Suprapubic skin (tissue), 3 donors: ENCODE data around the gene LRBA.

Source experiments
- EP300 ChIP-seq: sonication (generic); formaldehyde crosslinking; IDR thresholded peaks from one replicate; pipeline ENCODE4 v1.6.1; 2017; ENCODE audit warnings: antibody characterized with exemption
- POLR2A ChIP-seq, 2 donors: fragments of 450-650 bp; IDR thresholded peaks; one replicate each; pipeline ENCODE4 v1.6.1; 2017; ENCODE audit warnings: antibody characterized with exemption in 2 of 2, mild to moderate bottlenecking in 2 of 2, moderate library complexity in 2 of 2
- TF ChIP-seq, protein P1 (sequence below), 2 donors: fragments of 200-600 bp in 1 of 2; fragments of 450-650 bp in 1 of 2; sonication (generic) in 1 of 2; IDR thresholded peaks; one replicate each; pipeline ENCODE4 v1.5.1; 2016 to 2019; ENCODE audit warnings: antibody characterized with exemption in 2 of 2, mild to moderate bottlenecking in 1 of 2, moderate library complexity in 1 of 2

DNA sequence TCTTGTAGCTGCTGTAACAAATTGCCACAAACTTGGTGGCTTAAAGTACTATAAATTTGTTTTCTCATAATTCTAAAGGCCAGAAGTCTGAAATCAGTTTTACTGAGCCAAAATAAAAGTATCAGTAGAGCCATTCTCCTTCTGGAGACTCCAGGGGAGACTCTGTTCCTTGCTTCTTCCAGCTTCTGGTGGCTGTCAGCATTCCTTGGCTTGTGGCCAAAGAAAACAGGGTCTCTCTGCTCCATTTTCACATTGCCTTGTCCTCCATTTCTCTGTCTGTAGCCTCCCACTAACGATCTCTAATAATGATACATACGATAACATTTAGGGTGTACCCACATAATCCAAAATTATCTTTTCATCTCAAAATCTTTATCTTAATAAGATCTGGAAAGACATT is 232.8 kb downstream of the LRBA start:
- TF ChIP-seq, protein P1, sequence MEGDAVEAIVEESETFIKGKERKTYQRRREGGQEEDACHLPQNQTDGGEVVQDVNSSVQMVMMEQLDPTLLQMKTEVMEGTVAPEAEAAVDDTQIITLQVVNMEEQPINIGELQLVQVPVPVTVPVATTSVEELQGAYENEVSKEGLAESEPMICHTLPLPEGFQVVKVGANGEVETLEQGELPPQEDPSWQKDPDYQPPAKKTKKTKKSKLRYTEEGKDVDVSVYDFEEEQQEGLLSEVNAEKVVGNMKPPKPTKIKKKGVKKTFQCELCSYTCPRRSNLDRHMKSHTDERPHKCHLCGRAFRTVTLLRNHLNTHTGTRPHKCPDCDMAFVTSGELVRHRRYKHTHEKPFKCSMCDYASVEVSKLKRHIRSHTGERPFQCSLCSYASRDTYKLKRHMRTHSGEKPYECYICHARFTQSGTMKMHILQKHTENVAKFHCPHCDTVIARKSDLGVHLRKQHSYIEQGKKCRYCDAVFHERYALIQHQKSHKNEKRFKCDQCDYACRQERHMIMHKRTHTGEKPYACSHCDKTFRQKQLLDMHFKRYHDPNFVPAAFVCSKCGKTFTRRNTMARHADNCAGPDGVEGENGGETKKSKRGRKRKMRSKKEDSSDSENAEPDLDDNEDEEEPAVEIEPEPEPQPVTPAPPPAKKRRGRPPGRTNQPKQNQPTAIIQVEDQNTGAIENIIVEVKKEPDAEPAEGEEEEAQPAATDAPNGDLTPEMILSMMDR (IDR thresholded peaks at IDR 0.05), result no peak
- TF ChIP-seq EP300 (no peak), POLR2A (IDR thresholded peaks at IDR 0.05) (no peak)
